K562 (cell line): ENCODE results near the gene PSD2. TPM values are rescaled to one million over a fixed set of nuclear protein-coding genes. Genes with fewer than 3 reads are reported as not detected.

Experiments used
- ATAC-seq: fragments of 200-7000 bp; cut with Tn5 transposase; 3 replicates; pipeline ENCODE4 v1.9.1; 2020; ENCODE audit warnings: moderate library complexity
- BruUV-seq: library from RNA; stranded (reverse); fragments of 400-500 nt; replicated peaks from 2 replicates; lab custom pipeline; 2021; lab: Mats Ljungman, UMichigan
- CTCF ChIA-PET: fragments of 300-600 bp; formaldehyde crosslinking; extraction: SDS; loops from one replicate; lab custom pipeline; 2021; ENCODE audit warnings: low intra/inter-chr PET ratio; lab: Yijun Ruan, JAX
- POLR2A ChIA-PET: fragments of 300-600, 350-650 bp; sonication (Branson Sonifier 250); formaldehyde crosslinking; extraction: SDS; loops from one replicate; lab custom pipeline; 2021; ENCODE audit warnings: antibody characterized with exemption, inconsistent platforms; lab: Yijun Ruan, JAX
- DNase-seq, 4 experiments: peaks; one replicate each; pipeline versions ENCODE4 v3.0.0 to v3.0.0-alpha.2; 2011 to 2018; ENCODE audit warnings: low spot score in 3 of 4, mixed read lengths in 3 of 4; ENCODE audit errors: extremely low read depth in 1 of 4
- FAIRE-seq: peaks from 2 replicates; lab custom pipeline; 2011; peaks lifted over from hg19 to GRCh38; lab: Jason Lieb, UNC
- H2AFZ ChIP-seq: 2 replicates; pipeline ENCODE4 v1.6.0; 2011; ENCODE audit warnings: low read depth, low read length, control low read depth, inconsistent platforms
- H3K27ac ChIP-seq: fragments of 200-600 bp; 3 replicates; pipeline ENCODE4 v1.8.0; 2011; ENCODE audit warnings: low read depth, mild to moderate bottlenecking, control low read depth, inconsistent platforms, low read length, moderate library complexity, mixed read lengths; ENCODE audit errors: extremely low read depth
- H3K27me3 ChIP-seq, 2 experiments: fragments of 300-600 bp in 1 of 2; 2 replicates in 1 of 2; 3 replicates in 1 of 2; pipeline versions ENCODE4 v1.6.0 to v1.8.0; 2011; ENCODE audit warnings: inconsistent platforms in 2 of 2, low read length in 2 of 2, mild to moderate bottlenecking in 1 of 2, mixed read lengths in 1 of 2, moderate library complexity in 1 of 2; ENCODE audit not compliant: control insufficient read depth in 2 of 2, insufficient read depth in 2 of 2
- H3K36me3 ChIP-seq: fragments of 300-600 bp; 3 replicates; pipeline ENCODE4 v1.8.0; 2011; ENCODE audit warnings: mild to moderate bottlenecking, low read length, inconsistent platforms; ENCODE audit not compliant: control insufficient read depth, insufficient read depth
- H3K4me1 ChIP-seq, 2 experiments: fragments of 200-600 bp in 1 of 2; replicated peaks in 1 of 2; 2 replicates in 1 of 2; 3 replicates in 1 of 2; pipeline versions ENCODE4 v1.5.1 to v1.8.0; 2011; ENCODE audit warnings: inconsistent platforms in 2 of 2, low read length in 2 of 2, mild to moderate bottlenecking in 1 of 2, mixed read lengths in 1 of 2, moderate library complexity in 1 of 2; ENCODE audit not compliant: control insufficient read depth in 2 of 2, insufficient read depth in 2 of 2
- H3K4me2 ChIP-seq: 2 replicates; pipeline ENCODE4 v1.6.1; 2011; ENCODE audit warnings: low read length, control low read depth, inconsistent platforms, mixed read lengths; ENCODE audit not compliant: insufficient read depth
- H3K4me3 ChIP-seq: fragments of 200-600 bp; sonication (generic), shearing (Covaris generic); 2 replicates; pipeline ENCODE4 v1.5.1; 2016; ENCODE audit warnings: control low read depth, inconsistent platforms
- H3K79me2 ChIP-seq: fragments of 200-600 bp; 3 replicates; pipeline ENCODE4 v1.8.0; 2011; ENCODE audit warnings: low read length, inconsistent platforms; ENCODE audit not compliant: control insufficient read depth, insufficient read depth
- H3K9ac ChIP-seq, 2 experiments: 2 replicates each; pipeline versions ENCODE4 v1.6.0 to v1.6.1; 2011; ENCODE audit warnings: low read depth in 2 of 2, low read length in 2 of 2, control low read depth in 1 of 2, inconsistent platforms in 1 of 2, mild to moderate bottlenecking in 1 of 2, mixed read lengths in 1 of 2; ENCODE audit not compliant: insufficient read depth in 1 of 2
- H3K9me1 ChIP-seq: one replicate; pipeline ENCODE4 v1.6.0; 2011; ENCODE audit warnings: inconsistent platforms, mild to moderate bottlenecking, low read length, moderate library complexity; ENCODE audit not compliant: control insufficient read depth, insufficient read depth
- H3K9me3 ChIP-seq: replicated peaks from 2 replicates; pipeline ENCODE4 v1.5.1; 2011; ENCODE audit warnings: low read depth, low read length, inconsistent platforms; ENCODE audit not compliant: control insufficient read depth, insufficient read depth
- H4K20me1 ChIP-seq: replicated peaks from 2 replicates; pipeline ENCODE4 v1.6.1; 2011; ENCODE audit warnings: low read length, inconsistent platforms, mixed read lengths; ENCODE audit not compliant: control insufficient read depth, insufficient read depth
- ESRRB ChIP-seq: fragments of 250-450 bp; sonication (Bioruptor Pico); IDR thresholded peaks from 2 replicates; pipeline ENCODE4 v1.5.0; 2020; ENCODE audit warnings: mild to moderate bottlenecking, moderate library complexity, borderline replicate concordance
- GATA2 ChIP-seq: sonication (generic); formaldehyde crosslinking; IDR thresholded peaks from 2 replicates; pipeline ENCODE4 v1.4.0; 2020; ENCODE audit warnings: mild to moderate bottlenecking, missing genetic modification reagents
- ILF3 ChIP-seq: fragments of 450-650 bp; IDR thresholded peaks from 2 replicates; pipeline ENCODE4 v1.6.1; 2018; ENCODE audit warnings: antibody characterized with exemption, mild to moderate bottlenecking, moderate library complexity, borderline replicate concordance
- MITF ChIP-seq: IDR thresholded peaks from 2 replicates; pipeline ENCODE4 v1.6.1; 2014; ENCODE audit warnings: antibody characterized with exemption
- NR1H2 ChIP-seq: sonication (generic); formaldehyde crosslinking; IDR thresholded peaks from 2 replicates; pipeline ENCODE4 v1.4.0; 2020; ENCODE audit warnings: mild to moderate bottlenecking, missing genetic modification reagents
- RAD51 ChIP-seq: fragments of 450-650 bp; IDR thresholded peaks from 2 replicates; pipeline ENCODE4 v1.7.1; 2016; ENCODE audit warnings: low read depth, mild to moderate bottlenecking, borderline replicate concordance
- SRSF9 ChIP-seq: fragments of 200-400 bp; formaldehyde crosslinking; IDR thresholded peaks from 2 replicates; pipeline ENCODE4 v1.6.1; 2017; ENCODE audit warnings: low read depth, low read length, borderline replicate concordance
- ZNF785 ChIP-seq: fragments of 250-450 bp; sonication (Bioruptor Pico); IDR thresholded peaks from 2 replicates; pipeline ENCODE4 v1.4.0; 2020; ENCODE audit warnings: mild to moderate bottlenecking
- WGBS: fragments of 100-300 bp; shearing (Covaris generic); methylation state at CpG from one replicate; pipeline ENCODE4 v1.1.6; 2016; ENCODE audit warnings: low coverage, mixed read lengths; ENCODE audit not compliant: insufficient coverage; ENCODE audit errors: missing lambda C conversion rate; 5-methylcytosine and 5-hydroxymethylcytosine counted together
- in situ Hi-C: fragments of 300-500 bp; cut with MboI; formaldehyde crosslinking; loops from 4 replicates; pipeline ENCODE4 v1.15.0; 2018; ENCODE audit warnings: inconsistent platforms, mixed read lengths
- intact Hi-C: fragments of 100-400 bp; cut with micrococcal nuclease; formaldehyde crosslinking; loops from 2 replicates; pipeline ENCODE4 v1.14.2; 2022
- polyA plus RNA-seq, 8 experiments: library from polyadenylated mRNA; depleted of rRNA in 4 of 8; stranded (reverse) in 5 of 8; unstranded in 3 of 8; fragments of >200 nt; fragmentation: Nextera tagmentation in 2 of 8; fragmentation: Illumina TruSeq in 1 of 8; extraction: Ambion mirVana in 2 of 8; extraction: Trizol in 1 of 8; gene quantifications; 2 replicates each; pipeline versions ENCODE4 v1.2.1 to v1.2.3, GENCODE V29; 2011 to 2014; ENCODE audit warnings: inconsistent platforms in 1 of 8, missing spikeins in 1 of 8
- total RNA-seq, 7 experiments: library from RNA; depleted of rRNA in 6 of 7; stranded (reverse); fragments of >200 nt in 6 of 7; fragmentation: Illumina TruSeq in 2 of 7; extraction: Trizol in 2 of 7; gene quantifications; 2 replicates each; pipeline versions ENCODE4 v1.2.1 to v1.2.3, GENCODE V29; 2011 to 2021; ENCODE audit warnings: low replicate concordance in 1 of 7
- TF ChIP-seq, protein P1 (sequence below): sonication (generic); formaldehyde crosslinking; IDR thresholded peaks from 2 replicates; pipeline ENCODE4 v1.8.1; 2023; ENCODE audit warnings: mild to moderate bottlenecking, missing genetic modification reagents, moderate library complexity

The PSD2 gene
- total and polyA plus RNA-seq, 9 of the 15 experiments (the other 6 are each of a cell fraction or from before 2014, with no cell fraction given) = 0.01 to 0.09 (median 0.04) TPM; not detected in 4

- TF ChIP-seq, protein P1, sequence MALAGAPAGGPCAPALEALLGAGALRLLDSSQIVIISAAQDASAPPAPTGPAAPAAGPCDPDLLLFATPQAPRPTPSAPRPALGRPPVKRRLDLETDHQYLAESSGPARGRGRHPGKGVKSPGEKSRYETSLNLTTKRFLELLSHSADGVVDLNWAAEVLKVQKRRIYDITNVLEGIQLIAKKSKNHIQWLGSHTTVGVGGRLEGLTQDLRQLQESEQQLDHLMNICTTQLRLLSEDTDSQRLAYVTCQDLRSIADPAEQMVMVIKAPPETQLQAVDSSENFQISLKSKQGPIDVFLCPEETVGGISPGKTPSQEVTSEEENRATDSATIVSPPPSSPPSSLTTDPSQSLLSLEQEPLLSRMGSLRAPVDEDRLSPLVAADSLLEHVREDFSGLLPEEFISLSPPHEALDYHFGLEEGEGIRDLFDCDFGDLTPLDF (CRISPR knock-in tag) = no peak
- TF ChIP-seq GATA2 = no peak
- TF ChIP-seq ZNF785 = no peak
- TF ChIP-seq ILF3 = no peak
- TF ChIP-seq NR1H2 (CRISPR knock-in tag) = no peak
- TF ChIP-seq MITF = no peak
Measured at GRCh38 chr5:139812836-139813805, 17.5 kb downstream of the PSD2 start (continued).

DNA sequence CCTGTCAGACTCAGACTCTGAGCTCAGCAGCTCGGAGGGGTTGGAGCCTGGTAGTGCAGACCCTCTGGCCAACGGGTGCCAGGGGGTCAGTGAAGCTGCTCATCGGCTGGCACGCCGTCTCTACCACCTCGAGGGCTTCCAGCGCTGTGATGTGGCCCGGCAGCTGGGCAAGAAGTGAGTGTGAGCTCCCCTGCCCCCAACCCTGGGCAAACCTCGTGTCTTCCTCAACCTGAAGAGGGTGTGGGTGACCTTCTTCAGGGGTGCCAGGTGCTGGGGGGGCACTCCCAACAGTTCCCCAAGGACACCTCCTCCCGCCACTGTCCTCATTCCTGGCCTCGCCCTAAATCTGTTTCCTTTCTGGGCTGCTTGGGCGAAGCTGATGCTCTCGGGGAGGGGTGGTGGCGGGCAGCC is 18.6 kb downstream of the PSD2 start:
- WGBS = 0% methylated on average over 12 of the region's 14 CpGs
- H3K9me3 ChIP-seq = no peaks in the 10 kb centered on the region
- H3K4me3 ChIP-seq = no peak overlapping the region
- H3K9ac ChIP-seq = peak overlapping the region in 1 of 2 experiments; percentile 52; a peak in 1 of 4 replicates
- CTCF ChIA-PET = no interaction called here
- ATAC-seq (no peak), DNase-seq (no peak), FAIRE-seq (no peak)
- intact Hi-C loops = no loop called here
- H3K27ac ChIP-seq = no peak overlapping the region
- no peak overlapping the region for H2AFZ ChIP-seq
- no peak for TF ChIP-seq RAD51
- no peak for TF ChIP-seq ESRRB
- no peak for TF ChIP-seq SRSF9
- no peak overlapping the region for H3K4me2 ChIP-seq
- BruUV-seq = no TSS peak
- H3K9me1 ChIP-seq = no peaks in the 10 kb centered on the region
- H3K79me2 ChIP-seq = no peaks in the 10 kb centered on the region
- H4K20me1 ChIP-seq = peaks cover 4% of the 10 kb centered on the region; the same call in 1 of the 2 replicates
- peaks cover 0 to 4% of the 10 kb centered on the region in 2 experiments; a peak in 1 of 5 replicates for H3K4me1 ChIP-seq
- in situ Hi-C loops = no loop called here
- POLR2A ChIA-PET = interaction anchor here (0.7 to 1.2 kb wide), 2 partner anchors 249 to 410 kb away, joined by 3 to 4 read pairs; no protein-coding TSS in a partner anchor
- peaks cover 28 to 72% of the 10 kb centered on the region in 2 experiments for H3K27me3 ChIP-seq
- no peaks in the 10 kb centered on the region for H3K36me3 ChIP-seq
